ENCODE results near the gene FOXC2. TPM values are rescaled to one million over a fixed set of nuclear protein-coding genes. Genes with fewer than 3 reads are reported as not detected.

The FOXC2 gene
- total RNA-seq (2014; rRNA removed; shearing (Covaris generic)): 0.62 TPM in 1 of 2 replicates, not detected in the other

DNA sequence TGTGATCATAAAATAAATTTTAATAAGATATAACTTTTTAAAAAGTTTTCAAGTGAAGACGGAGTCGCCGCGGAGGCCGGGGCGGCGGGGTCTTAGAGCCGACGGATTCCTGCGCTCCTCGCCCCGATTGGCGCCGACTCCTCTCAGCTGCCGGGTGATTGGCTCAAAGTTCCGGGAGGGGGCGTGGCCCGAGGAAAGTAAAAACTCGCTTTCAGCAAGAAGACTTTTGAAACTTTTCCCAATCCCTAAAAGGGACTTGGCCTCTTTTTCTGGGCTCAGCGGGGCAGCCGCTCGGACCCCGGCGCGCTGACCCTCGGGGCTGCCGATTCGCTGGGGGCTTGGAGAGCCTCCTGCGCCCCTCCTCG lies at the start of gene FOXC2:
TSS of gene FOXC2 (plus strand) at position 229 of the 365 bp plus-strand sequence. CDS start 507 bp downstream, outside the sequence.
- Histone ChIP-seq H3K27me3 (ENCODE audit: control insufficient read depth, insufficient read depth, low read length) (peaks cover 76% of the 10 kb centered on the region), H3K4me3 (ENCODE audit: insufficient read depth, low read depth, low read length) (peak within 1 kb of the TSS; percentile 37), H3K36me3 (replicated peaks; ENCODE audit: control insufficient read depth, insufficient read depth, low read length) (no peaks in the 10 kb centered on the region)
- peak; percentile 96 for DNase-seq

DNA sequence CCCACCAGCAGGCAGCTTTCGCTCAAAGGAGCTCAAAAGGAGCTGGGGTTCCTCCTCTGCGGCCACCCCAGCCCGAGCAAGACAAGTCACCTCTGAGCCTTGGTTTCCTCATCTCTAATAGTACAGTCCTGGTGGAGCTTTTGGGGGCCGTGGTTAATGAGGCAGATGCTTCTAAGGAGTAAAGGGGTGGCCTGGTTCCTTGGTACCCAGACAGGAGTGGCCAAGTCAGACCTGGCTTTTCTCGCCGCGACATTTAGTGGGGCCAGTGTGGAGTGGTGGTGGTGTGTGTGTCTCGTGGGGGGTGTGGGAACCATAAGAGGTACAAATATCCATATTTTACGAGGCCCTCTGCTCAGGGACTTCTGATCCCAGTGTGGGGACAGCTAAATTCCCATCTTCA lies 49.6 kb upstream of the FOXC2 start:
- no peak for DNase-seq
- peaks cover 75% of the 10 kb centered on the region for H3K27me3 ChIP-seq (ENCODE audit: control insufficient read depth, insufficient read depth, low read length)
- H3K4me3 ChIP-seq (ENCODE audit: insufficient read depth, low read depth, low read length): no peak overlapping the region
- no peaks in the 10 kb centered on the region for H3K36me3 ChIP-seq (replicated peaks; ENCODE audit: control insufficient read depth, insufficient read depth, low read length)

DNA sequence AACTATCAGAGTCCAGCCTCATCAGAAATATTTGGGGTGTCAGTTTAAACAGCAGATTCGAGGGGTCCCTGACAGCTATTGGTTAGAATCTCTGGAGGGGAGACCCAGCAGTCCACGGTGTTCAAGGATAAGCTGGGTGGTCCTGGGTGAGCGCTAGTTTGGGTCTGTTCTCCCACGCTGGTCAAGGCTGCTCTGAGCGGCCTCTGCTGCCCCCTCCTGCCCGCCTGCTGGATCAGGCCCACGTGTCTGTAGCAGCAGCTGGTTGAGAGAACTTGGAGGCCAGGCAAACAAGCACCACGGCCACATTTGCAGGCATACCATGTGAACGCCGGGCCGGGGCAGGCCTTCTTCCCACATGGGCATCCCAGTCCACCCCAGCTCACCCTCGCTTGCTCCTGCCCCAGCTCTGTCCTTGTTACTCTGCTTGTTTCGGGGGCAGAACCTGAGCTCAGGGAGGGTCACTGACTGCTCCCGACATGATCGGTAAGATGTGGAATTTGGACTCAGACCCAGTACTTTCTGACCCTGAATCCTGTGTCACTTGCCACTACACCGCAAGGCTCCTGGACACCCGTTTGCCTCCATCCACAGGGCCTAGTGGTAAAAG lies 48.9 kb upstream of the FOXC2 start:
- no peaks in the 10 kb centered on the region for H3K36me3 ChIP-seq (replicated peaks; ENCODE audit: control insufficient read depth, insufficient read depth, low read length)
- no peak overlapping the region for H3K4me3 ChIP-seq (ENCODE audit: insufficient read depth, low read depth, low read length)
- H3K27me3 ChIP-seq (ENCODE audit: control insufficient read depth, insufficient read depth, low read length): peaks cover 68% of the 10 kb centered on the region
- peak; percentile 90 for DNase-seq

DNA sequence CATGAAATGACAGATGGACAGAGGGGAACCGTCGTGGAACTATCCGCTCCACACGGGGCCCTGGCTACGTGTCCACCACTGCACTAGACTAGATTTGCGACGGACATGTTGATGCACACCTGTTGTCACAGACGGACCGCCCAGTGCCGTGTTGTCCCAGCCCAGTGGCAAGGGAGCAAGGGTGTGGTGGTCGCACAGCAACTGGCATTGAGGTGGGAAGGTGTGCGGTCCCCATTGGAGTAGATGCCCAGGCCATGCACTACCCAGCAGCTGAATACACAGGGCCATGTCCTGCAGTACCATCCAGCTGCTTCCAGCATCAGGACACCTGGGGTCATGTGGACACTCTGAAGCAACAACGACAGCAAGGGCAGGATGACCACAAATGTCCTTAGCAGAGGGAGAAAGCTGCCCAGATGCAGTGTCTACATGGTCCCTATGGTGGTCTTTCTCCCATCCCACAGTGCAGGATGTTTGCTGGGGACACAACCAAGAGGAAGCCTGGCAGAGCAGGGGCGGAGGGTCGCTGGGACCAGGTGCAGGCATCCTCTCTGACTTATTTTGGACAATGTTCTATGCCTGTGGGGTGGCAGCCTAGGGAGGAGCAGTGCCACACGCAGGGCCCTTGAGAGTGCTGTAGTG lies 47.5 kb upstream of the FOXC2 start:
- H3K4me3 ChIP-seq (ENCODE audit: insufficient read depth, low read depth, low read length): no peak overlapping the region
- H3K27me3 ChIP-seq (ENCODE audit: control insufficient read depth, insufficient read depth, low read length): peaks cover 54% of the 10 kb centered on the region
- DNase-seq: no peak
- no peaks in the 10 kb centered on the region for H3K36me3 ChIP-seq (replicated peaks; ENCODE audit: control insufficient read depth, insufficient read depth, low read length)

DNA sequence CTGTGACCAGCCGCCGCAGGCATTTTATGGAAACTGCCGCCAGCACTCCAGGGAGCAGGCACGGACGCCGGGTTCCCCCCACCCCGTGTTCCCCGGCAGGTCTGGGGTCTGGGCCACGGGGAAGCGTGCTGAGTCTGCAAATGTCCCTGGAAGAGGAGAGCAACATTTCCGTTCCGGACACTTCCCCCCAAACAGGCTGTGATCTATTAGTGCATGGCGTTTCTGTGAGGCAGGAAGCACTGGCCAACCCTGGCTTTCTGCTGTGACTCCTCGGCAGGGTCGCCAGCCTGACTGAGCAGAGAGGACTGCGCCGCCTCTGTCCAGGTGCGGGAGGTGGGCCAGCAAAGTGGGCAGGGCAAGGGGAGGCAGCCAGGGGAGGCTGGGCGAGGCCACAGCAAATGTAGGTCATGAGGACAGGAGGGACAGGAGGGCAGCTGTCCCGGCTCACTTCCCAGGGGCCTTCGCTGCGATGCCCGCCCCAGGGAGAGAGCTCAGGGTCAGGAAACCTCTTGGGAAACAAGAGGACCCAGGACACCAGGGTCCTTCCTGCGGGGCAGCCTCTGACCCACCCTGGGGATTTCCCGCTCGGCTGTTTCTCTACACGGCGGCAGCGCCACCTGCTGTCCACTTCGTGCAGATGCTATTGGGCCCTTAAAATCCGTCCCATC lies 46.8 kb upstream of the FOXC2 start:
- H3K36me3 ChIP-seq (replicated peaks; ENCODE audit: control insufficient read depth, insufficient read depth, low read length): no peaks in the 10 kb centered on the region
- no peak overlapping the region for H3K4me3 ChIP-seq (ENCODE audit: insufficient read depth, low read depth, low read length)
- peak; percentile 94 for DNase-seq
- peaks cover 47% of the 10 kb centered on the region for H3K27me3 ChIP-seq (ENCODE audit: control insufficient read depth, insufficient read depth, low read length)

DNA sequence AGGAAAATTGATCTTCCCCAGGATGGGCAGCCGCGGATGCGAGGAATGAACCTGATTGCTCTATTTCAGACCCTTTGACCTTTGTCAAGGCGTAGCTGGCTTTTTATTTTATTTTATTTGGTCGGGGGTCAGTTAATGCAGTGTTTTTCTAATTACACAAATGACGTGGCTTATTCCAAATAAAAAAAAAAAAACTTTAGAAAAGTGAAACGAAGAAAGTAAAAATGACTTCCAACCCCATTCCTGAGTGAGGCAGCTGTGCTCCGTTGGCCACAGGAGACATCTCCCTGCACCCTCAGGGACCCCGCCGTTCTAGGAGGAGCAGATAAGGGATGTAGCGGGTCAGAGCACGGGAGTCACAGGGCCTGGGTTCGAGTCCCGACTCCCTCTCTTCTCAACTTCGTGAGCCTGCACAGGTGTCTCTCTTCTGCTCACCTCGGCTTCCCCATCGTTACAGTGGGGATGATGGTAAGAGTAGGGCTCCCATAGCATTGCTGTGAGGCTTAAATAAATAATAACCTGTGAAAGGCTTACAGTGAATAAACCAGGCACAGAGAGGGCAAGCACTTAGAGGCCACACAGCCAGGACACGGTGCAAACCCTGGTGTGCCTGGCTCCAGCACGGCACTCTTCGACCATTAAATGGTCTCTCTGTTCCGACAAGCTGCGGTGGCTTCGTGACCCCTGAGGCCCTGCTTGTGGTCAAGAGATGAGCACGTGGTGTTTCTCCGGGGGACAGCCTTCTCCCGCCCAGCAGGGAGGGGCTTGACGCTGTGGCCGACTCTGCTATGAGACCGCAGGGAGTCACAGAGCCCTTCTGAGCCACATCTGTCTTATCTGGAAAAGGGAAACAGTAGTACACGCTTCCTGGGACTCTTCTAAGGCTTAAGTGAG lies 46.1 kb upstream of the FOXC2 start:
- H3K4me3 ChIP-seq (ENCODE audit: insufficient read depth, low read depth, low read length): no peak overlapping the region
- no peak for DNase-seq
- no peaks in the 10 kb centered on the region for H3K36me3 ChIP-seq (replicated peaks; ENCODE audit: control insufficient read depth, insufficient read depth, low read length)
- H3K27me3 ChIP-seq (ENCODE audit: control insufficient read depth, insufficient read depth, low read length): peaks cover 39% of the 10 kb centered on the region

DNA sequence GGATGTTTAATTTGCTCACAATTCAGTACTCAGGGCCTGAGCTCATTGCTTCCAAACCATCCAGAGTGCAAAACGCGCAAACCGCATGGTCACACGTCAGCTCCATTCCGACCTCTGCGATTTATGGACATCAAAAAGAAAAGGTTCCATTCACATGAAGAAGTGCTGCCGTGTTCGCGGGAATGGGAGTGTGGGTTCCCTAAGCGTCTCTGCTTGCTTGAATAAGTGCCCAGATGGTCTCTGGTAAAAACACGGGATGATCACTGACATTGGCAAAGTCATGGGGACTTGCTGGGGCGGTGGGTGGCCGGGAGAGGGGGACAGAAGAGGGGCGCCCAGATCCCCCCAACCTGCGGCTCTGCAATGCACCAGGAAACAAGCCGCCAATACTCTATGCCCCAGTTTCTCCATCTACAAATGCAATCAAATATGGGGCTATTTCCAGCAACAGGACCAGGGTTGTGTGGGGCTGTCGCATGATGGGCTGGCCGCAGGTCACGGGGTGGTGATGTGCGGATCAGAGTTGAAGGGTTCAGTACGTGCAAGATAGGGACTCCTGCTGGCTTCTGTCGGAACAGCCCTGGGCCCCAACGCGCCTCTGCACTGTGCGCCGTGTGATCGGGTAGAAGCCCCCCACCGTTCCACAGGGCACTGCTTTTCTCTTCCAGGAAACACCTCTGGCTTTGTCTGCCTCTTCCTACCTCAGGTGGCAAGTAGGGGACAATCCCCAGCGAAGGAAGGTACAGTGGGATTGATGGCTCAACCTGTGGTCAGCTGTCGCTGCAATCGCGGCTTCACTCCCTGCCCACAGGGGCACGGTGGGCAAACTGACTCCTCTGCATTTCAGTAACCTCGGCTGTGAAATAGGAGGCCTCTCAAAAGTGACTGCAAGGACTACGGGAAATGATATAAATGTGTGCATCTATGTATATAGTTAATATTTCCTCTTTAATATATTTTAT lies 45.1 kb upstream of the FOXC2 start:
- no peak overlapping the region for H3K4me3 ChIP-seq (ENCODE audit: insufficient read depth, low read depth, low read length)
- DNase-seq: no peak
- peaks cover 30% of the 10 kb centered on the region for H3K27me3 ChIP-seq (ENCODE audit: control insufficient read depth, insufficient read depth, low read length)

DNA sequence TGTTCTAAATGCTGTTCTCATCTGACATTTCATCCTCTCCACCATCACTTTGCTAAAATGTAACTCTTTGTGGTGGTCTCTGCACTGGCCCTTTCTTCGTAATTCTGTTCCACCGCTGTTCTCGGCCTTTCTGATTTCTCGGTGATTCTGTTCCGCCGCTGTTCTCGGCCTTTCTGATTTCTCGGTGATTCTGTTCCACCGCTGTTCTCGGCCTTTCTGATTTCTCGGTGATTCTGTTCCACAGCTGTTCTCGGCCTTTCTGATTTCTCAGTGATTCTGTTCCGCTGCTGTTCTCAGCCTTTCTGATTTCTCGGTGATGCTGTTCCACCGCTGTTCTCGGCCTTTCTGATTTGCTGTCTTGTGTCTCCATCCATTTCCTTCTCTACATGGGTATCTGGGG lies 44.0 kb upstream of the FOXC2 start:
- DNase-seq: no peak
- Histone ChIP-seq H3K27me3 (ENCODE audit: control insufficient read depth, insufficient read depth, low read length) (peaks cover 19% of the 10 kb centered on the region), H3K4me3 (ENCODE audit: insufficient read depth, low read depth, low read length) (no peak overlapping the region), H3K36me3 (replicated peaks; ENCODE audit: control insufficient read depth, insufficient read depth, low read length) (no peaks in the 10 kb centered on the region)

More for the DNA sequence above, 45.1 kb upstream of the FOXC2 start:
- H3K36me3 ChIP-seq (replicated peaks; ENCODE audit: control insufficient read depth, insufficient read depth, low read length): no peaks in the 10 kb centered on the region

DNA sequence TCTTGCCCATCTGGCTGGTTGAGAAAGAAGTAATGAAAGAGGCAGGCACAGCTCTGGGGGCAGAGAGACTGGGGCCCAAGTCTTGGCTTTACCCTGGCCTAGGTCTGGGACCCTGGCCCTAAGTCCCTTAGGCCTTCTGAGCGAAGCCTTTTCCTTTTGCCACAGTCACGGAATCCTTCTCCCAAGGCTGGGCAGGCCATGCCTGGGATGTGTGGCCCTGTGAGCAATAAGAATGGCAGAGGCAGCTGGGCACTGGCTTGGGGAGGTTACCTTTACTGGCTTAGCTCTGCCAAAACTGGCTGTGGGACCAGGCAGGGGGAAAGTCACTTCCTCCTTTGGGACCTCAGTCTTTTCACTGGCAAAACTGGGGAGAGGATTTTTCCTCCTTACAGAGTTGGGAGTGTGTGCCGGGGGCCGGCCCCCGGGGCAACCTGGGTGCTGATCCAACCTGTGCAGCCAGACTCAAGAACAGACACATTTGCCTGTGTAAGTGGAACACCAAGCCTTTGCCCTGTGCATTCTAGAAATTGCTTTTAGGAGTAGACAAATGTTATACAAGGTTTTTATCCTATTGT lies 43.4 kb upstream of the FOXC2 start:
- H3K27me3 ChIP-seq (ENCODE audit: control insufficient read depth, insufficient read depth, low read length): peaks cover 13% of the 10 kb centered on the region
- no peak overlapping the region for H3K4me3 ChIP-seq (ENCODE audit: insufficient read depth, low read depth, low read length)
- DNase-seq: no peak
- H3K36me3 ChIP-seq (replicated peaks; ENCODE audit: control insufficient read depth, insufficient read depth, low read length): no peaks in the 10 kb centered on the region

DNA sequence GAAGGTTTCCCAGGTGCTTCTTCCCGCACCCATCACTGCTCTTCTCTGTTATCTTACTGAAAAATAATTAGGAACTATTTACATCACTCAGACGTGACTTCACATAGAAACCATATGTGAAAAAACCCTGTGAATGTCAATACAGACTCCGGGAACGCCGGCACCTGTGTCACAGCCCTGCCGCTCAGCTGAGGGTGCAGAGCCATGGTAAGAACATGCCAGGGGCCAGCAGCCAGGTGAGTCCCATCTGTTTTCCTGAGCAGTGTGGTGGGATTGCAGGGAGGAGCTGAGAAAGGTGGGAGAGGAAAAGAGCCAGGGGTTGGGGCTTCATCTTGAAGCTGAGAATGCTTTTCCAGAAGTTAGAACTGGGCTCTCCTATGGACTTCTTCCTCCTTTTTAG lies 42.6 kb upstream of the FOXC2 start:
- no peak for DNase-seq
- Histone ChIP-seq H3K4me3 (ENCODE audit: insufficient read depth, low read depth, low read length) (no peak overlapping the region), H3K27me3 (ENCODE audit: control insufficient read depth, insufficient read depth, low read length) (peaks cover 7% of the 10 kb centered on the region)

DNA sequence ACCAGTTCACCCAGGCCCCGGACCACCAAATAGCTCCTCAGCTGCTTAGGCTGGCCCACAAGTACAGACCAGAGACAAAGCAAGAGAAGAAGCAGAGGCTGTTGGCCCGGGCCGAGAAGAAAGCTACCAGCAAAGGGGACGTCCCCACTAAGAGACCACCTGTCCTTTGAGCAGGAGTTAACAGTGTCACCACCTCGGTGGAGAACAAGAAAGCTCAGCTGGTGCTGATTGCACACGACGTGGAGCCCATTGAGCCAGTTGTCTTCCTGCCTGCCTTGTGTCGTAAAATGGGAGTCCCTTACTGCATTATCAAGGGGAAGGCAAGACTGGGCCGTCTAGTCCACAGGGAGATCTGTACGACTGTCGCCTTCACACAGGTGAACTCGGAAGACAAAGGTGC lies 40.9 kb upstream of the FOXC2 start:
- DNase-seq: no peak
- H3K27me3 ChIP-seq (ENCODE audit: control insufficient read depth, insufficient read depth, low read length): no peaks in the 10 kb centered on the region; the same call in none of the 2 replicates
- H3K4me3 ChIP-seq (ENCODE audit: insufficient read depth, low read depth, low read length): no peak overlapping the region
- no peaks in the 10 kb centered on the region for H3K36me3 ChIP-seq (replicated peaks; ENCODE audit: control insufficient read depth, insufficient read depth, low read length)

More for the DNA sequence above, 42.6 kb upstream of the FOXC2 start:
- no peaks in the 10 kb centered on the region for H3K36me3 ChIP-seq (replicated peaks; ENCODE audit: control insufficient read depth, insufficient read depth, low read length)

DNA sequence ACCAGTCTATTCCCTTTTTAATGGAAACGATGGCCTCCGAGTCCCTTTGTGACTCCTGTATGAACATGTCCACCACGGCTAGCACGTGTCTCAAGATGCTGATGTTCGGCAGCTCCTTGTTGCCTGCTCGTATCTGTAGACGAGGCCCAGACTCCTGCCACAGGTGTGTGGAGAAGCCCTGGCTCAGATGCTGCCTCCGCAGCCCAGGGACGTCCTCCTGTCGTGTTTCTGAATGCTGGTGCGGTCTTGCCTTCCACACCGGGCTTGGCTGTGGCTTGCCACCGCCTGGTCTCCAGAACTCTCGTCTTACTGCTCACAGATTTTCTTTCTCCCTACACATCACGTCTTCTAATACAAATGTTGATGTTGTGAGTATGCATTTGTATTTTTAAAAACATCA lies 39.3 kb upstream of the FOXC2 start:
- no peak overlapping the region for H3K4me3 ChIP-seq (ENCODE audit: insufficient read depth, low read depth, low read length)
- H3K27me3 ChIP-seq (ENCODE audit: control insufficient read depth, insufficient read depth, low read length): no peaks in the 10 kb centered on the region
- H3K36me3 ChIP-seq (replicated peaks; ENCODE audit: control insufficient read depth, insufficient read depth, low read length): no peaks in the 10 kb centered on the region
- no peak for DNase-seq
